Activated CD4-positive, CD25-positive, alpha-beta regulatory T cell treated with anti-CD3 and anti-CD28 coated beads, Interleukin-2, amount 50 U/mL, for 16 hours (primary cell): ENCODE data around the gene ISYNA1.

Source experiments
- DNase-seq: peaks from one replicate; pipeline ENCODE4 v3.0.0-alpha.2; 2020; ENCODE audit warnings: low read depth, low spot score

The ISYNA1 gene

GRCh38 chr19:18392417-18392816, 45.5 kb downstream of the ISYNA1 start:
- no peak for DNase-seq

DNA sequence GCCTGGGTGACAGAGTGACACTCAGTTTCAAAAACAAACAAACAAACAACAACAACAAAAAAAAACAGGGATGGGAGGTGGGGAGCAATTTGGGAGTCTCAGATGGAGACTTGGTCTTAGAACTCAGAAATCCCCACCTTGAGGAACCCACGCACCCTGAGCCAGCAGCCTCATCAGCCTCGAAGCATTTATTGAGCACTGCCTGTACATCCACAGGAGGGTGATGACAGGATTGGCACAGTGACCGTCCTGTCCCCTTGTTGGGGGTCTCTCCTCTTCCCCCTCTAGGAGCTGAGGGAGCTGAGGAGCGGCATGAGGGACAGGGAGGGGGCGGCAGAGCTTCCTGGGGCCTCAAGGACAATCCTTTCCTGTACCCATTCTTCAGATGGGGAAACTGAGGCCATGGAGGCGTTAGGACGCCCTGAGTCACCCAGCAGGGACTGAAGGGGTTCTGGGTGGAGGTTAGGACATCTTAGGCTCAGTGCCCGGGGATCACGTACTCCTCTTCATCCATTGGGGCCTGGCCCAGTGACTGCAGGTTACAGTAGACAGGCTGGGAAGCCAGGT, 46.3 kb downstream of the ISYNA1 start:
- DNase-seq, result no peak

DNA sequence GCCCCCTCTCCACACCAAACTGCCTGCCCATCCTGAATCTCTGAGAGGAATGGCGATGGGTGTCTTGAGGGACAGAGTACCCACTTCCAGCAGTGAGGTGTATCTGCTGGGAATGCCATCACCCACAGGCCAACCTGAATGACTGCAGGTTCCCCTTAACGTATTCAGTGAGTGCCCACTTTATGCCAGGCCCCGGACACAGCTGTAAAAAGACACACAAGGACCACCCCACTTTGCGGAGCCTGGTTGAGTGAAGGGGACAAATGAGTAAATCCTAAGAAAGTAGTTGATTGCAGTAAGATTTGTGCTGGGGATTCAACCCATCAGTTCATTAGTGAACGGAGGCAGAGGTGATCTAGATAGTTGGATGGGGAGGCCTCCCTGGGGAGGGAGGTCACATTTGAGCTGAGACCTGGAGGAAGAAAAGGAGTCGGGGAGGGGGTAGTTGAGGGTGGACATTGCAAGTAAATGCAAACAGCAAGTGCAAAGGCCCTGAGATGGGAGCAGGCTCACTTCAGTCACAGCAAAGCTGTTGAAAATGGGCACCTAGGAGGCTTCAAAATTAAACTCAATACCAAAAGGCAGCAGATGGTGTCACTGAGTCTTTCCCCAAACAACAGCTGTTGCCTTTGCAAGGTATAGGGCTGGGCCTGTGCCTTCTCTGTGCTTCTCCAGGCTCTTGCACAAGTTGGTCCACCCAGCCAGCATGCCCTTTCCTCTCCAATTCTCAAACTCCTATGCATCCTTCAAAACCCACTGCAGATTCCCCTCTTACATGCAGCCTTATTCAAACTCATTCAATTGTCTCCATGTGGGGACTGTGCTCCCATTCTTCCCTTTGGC, 47.6 kb downstream of the ISYNA1 start:
- DNase-seq, result no peak

DNA sequence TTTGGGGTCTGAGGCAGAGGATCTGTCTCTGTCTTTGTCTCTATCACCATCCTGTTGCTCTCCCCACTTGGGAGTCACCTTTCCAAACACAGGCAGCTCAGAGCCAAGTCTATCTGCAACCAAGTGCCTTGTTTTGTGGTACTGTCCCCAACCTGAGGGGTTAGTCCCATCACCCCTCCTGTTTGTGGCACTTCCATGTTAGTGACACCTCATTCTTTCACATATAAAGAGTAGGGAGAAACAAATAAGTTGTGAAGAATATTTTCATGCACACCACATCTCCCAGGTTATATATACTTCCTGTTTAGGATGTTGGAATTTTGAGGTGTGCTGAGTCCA, 48.2 kb downstream of the ISYNA1 start:
- no peak for DNase-seq

DNA sequence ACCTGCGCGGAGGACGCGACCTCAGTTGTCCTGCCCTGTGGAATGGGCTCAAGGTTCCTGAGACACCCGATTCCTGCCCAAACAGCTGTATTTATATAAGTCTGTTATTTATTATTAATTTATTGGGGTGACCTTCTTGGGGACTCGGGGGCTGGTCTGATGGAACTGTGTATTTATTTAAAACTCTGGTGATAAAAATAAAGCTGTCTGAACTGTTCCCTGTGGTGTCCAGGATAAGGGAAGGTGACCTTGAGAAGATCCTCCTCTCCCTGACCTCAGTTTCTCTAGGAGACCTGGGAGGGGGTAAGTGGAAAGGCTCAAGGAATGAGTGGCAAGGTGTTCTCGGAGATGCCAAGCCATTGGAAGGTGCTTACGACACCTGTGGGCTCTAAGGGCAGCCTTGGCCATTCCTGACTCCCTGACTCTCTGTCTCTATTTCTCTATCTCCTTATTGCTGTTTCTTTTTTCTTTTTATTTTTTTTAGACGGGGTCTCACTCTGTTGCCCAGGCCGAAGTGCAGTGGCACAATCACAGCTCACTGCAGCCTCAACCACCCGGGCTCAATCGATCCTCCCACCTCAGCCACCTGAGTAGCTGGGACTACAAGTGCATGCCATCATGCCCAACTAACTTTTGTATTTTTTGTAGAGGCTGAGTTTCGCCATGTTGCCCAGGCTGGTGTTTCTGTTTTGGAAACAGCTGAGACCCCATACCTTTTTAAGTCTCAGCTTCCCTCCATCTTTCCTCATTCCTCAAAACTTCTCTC, 48.8 kb downstream of the ISYNA1 start:
- no peak for DNase-seq

GRCh38 chr19:18388100-18388959, 49.6 kb downstream of the ISYNA1 start:
- DNase-seq, result peak; percentile 55

DNA sequence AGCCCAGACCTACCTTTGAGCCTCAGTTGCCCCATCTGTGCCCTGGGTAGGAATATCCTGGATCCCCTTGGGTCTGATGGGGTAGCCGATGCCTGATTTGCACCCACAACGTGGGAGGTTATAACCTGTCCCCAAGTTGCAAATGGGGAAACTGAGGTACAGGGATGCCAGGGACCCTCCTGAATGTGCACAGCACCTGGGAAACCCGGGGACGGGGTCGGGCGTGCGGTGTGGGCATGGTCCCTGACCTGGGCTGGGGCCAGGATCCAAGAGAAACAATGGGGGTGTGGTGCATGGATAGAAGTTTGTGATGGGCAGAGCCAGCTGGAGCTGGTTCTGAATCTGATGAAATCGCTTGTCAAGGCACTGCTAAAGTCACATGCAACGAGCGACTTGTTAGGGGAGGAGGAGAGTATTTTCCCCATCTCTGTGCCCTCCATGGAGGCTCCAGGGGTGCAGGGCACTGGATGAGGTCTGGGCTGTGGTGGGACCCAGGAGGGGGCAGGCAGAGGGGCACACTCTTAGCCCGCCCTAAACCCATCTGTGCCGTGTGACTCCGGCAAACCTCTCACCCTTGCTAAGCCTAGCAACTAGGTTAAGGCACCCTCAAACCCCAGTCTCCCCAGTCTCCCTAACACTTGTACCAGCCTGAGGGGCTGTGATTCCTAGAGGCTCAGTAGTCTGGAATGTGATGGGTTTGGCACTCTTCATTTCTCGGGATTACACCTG, 51.2 kb downstream of the ISYNA1 start:
- DNase-seq, result no peak

DNA sequence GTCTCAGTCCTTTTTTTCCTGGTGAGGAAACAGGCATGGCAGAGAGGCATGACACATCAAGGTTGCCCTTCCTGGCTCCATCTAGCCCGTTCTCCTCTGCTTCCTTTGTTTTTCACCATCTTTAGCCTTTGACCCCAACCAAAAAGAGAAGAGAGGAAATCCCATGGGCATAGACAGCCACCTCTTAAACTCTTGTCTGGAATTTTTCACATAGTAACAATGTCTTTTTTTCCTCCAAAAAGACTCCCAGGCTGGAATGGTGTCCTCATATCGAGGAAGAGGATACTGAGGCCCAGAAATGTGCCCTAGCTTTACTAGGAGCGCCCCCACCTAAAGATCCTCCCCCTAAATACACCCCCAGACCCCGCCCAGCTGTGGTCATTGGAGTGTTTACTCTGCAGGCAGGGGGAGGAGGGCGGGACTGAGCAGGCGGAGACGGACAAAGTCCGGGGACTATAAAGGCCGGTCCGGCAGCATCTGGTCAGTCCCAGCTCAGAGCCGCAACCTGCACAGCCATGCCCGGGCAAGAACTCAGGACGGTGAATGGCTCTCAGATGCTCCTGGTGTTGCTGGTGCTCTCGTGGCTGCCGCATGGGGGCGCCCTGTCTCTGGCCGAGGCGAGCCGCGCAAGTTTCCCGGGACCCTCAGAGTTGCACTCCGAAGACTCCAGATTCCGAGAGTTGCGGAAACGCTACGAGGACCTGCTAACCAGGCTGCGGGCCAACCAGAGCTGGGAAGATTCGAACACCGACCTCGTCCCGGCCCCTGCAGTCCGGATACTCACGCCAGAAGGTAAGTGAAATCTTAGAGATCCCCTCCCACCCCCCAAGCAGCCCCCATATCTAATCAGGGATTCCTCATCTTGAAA, 52.0 kb downstream of the ISYNA1 start, which contains the start of gene GDF15:
Gene GDF15, plus strand, starts transcription at position 484 of the 868 bp plus-strand sequence. Its CDS starts 32 bp downstream, at position 516.
- DNase-seq, result no peak

DNA sequence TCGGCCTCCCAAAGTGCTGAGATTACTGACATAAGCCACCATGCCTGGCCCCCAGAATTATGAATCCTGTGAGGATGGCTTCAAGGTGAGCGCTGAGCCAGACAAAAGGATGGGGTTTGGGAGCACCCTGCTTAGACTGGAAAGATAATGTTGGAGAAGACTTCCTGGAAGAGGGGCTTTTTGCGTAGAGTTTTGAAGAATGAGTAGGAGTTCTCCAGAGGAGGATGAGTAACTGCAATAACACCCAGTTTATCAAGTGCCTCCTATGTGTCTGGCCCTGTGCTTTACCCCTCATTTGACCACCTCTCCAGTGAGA, 52.6 kb downstream of the ISYNA1 start:
- no peak for DNase-seq

DNA sequence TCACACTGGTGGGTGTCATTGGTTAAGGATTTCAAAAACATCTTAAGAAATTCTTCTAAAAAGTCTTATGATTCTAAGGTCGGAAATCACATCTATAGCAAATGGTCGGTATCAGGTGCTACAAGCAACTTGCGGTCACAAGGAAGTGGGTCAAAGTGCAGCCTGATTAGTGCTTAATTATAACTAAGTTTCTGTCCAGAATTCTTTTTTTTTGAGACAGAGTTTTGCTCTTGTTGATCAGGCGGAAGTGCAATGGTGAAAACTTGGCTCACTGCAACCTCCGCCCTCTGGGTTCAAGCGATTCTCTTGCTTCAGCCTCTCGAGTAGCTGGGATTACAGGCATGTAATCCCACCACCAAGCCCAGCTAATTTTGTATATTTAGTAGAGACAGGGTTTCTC, 53.2 kb downstream of the ISYNA1 start:
- DNase-seq, result no peak
